Measurements from ENCODE around the gene CYFIP2. TPM values are rescaled to one million over a fixed set of nuclear protein-coding genes. Genes with fewer than 3 reads are reported as not detected.
"Not testable (repeated sequence)": the region's sequence is repeated elsewhere in the genome, so short reads cannot be mapped to it uniquely, and the experiment has no call there.

CYFIP2 gene
- total RNA-seq, 8 experiments from 2014 or later: 8.0 to 116 (median 88.5) TPM

GRCh38 chr5:157241483-157241882, 24.4 kb upstream of the CYFIP2 start:
- Histone ChIP-seq H3K4me3 (no peak overlapping the region), H3K4me1 (replicated peaks in 1 of 2) (no peaks in the 10 kb centered on the region), H3K27ac (no peak overlapping the region)
- ATAC-seq (replicated peaks in 6 of 8): no peak
- in situ Hi-C loops (cut with MboI; ENCODE audit: low pct_unique_long_range_greater_than_20kb in 2 of 9, low sequenced_read_pairs in 9 of 9, unreplicated experiment in 9 of 9): no loop called here
- 58 to 100% (median 84%) methylated on average over 1 to 4 of the region's 4 CpGs; no CpG with 5 or more reads in 1 of the 10 experiments for WGBS, 10 experiments

DNA sequence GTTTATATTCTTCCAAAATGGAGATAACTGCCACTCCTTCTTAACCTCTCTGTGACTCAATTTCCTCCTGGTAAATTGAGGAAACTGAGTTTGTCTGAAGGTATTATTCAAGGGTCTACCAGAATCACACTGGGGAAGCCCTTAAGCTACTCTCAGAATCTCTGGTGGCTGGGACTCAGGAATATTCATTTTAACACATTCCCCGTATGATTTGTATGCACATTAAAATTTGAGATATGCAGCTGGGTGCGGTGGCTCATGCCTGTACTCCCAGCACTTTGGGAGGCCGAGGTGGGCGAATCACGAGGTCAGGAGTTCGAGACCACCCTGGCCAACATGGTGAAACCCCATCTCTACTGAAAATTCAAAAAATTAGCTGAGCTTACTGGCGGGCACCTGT, 21.2 kb upstream of the CYFIP2 start:
- H3K4me1 ChIP-seq (replicated peaks in 1 of 2); in situ Hi-C loops (cut with MboI; ENCODE audit: low pct_unique_long_range_greater_than_20kb in 2 of 9, low sequenced_read_pairs in 9 of 9, unreplicated experiment in 9 of 9); H3K4me3 ChIP-seq; H3K27ac ChIP-seq: not testable (repeated sequence)
- 0 to 74% (median 46%) methylated on average over 2 to 6 of the region's 7 CpGs; no CpG with 5 or more reads in 4 of the 10 experiments for WGBS, 10 experiments
- peak in 3 of 8 experiments; percentile 48 to 80 (median 69) for ATAC-seq (replicated peaks in 6 of 8)

- Histone ChIP-seq H3K4me3 (no peak overlapping the region), H3K27ac (no peak overlapping the region), H3K4me1 (replicated peaks in 1 of 2) (no peaks in the 10 kb centered on the region)
- in situ Hi-C loops (cut with MboI; ENCODE audit: low pct_unique_long_range_greater_than_20kb in 2 of 9, low sequenced_read_pairs in 9 of 9, unreplicated experiment in 9 of 9): no loop called here
- peak; percentile 81 to 95 (median 89) for ATAC-seq (replicated peaks in 6 of 8)
- WGBS, 10 experiments: 0 to 80% (median 29%) methylated on average over 1 to 4 of the region's 4 CpGs; no CpG with 5 or more reads in 1 of the 10 experiments
These were observed 20.4 kb upstream of the CYFIP2 start for GRCh38 chr5:157245476-157245875.

GRCh38 chr5:157245886-157246285, 20.0 kb upstream of the CYFIP2 start:
- in situ Hi-C loops (cut with MboI; ENCODE audit: low pct_unique_long_range_greater_than_20kb in 2 of 9, low sequenced_read_pairs in 9 of 9, unreplicated experiment in 9 of 9): no loop called here

DNA sequence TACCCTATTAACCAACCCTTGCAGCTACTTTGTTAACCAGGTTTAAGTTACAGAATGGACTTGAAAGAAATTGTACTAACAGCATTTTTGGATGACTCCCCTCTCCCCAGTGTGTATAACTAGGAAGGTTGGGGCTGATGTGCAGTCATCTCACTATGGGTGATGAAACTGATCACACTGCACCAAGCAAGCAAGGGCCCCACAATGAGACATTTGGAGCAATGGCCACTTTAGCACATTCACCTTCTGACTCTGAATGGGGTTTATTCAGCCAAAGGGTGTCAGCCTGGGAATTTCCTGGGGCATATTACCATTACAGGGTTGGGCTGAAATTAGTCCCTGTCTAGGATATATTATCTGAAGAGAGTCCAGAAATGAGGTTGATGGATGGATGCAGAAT, 18.7 kb upstream of the CYFIP2 start:
- H3K4me3 ChIP-seq: no peak overlapping the region
- H3K4me1 ChIP-seq (replicated peaks in 1 of 2): no peaks in the 10 kb centered on the region
- peak in 2 of 8 experiments; percentile 12 to 21 for ATAC-seq (replicated peaks in 6 of 8)
- in situ Hi-C loops (cut with MboI; ENCODE audit: low pct_unique_long_range_greater_than_20kb in 2 of 9, low sequenced_read_pairs in 9 of 9, unreplicated experiment in 9 of 9): no loop called here
- no peak overlapping the region for H3K27ac ChIP-seq

More at GRCh38 chr5:157245886-157246285, 20.0 kb upstream of the CYFIP2 start:
- no peak overlapping the region for H3K27ac ChIP-seq
- peak in 7 of 8 experiments; percentile 9 to 33 (median 30) for ATAC-seq (replicated peaks in 6 of 8)
- WGBS, 10 experiments: 63 to 100% (median 100%) methylated on average over 1 to 2 of the region's 4 CpGs; no CpG with 5 or more reads in 5 of the 10 experiments
- H3K4me3 ChIP-seq: no peak overlapping the region
- H3K4me1 ChIP-seq (replicated peaks in 1 of 2): no peaks in the 10 kb centered on the region

DNA sequence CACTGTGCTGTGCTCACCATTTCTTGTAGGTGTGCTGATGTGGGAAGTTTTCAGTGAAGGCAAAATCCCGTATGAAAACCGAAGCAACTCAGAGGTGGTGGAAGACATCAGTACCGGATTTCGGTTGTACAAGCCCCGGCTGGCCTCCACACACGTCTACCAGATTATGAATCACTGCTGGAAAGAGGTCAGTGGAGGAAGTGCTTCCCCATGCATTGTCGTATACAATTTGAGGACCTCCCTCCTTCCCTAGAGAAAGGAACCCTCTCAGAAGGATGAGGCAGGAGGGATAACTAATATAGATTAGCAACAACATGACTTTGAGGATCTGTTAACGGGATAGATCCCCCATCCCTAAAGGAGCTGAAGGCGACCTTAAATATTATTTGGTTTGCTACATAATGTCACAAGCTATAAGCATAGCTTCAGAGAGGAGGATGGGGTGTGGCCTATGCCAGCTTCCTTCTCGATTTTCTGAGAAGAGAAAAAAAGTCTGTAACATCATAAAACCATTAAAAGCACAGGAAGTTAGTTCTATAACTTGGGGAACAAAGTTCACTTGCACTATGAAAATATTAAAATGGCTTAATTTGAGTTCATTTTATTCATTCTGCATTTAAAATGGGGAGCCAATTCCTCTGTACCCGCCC, 17.0 kb upstream of the CYFIP2 start:
- Histone ChIP-seq H3K4me1 (replicated peaks in 1 of 2) (no peaks in the 10 kb centered on the region), H3K4me3 (no peak overlapping the region), H3K27ac (no peak overlapping the region)
- in situ Hi-C loops (cut with MboI; ENCODE audit: low pct_unique_long_range_greater_than_20kb in 2 of 9, low sequenced_read_pairs in 9 of 9, unreplicated experiment in 9 of 9): no loop called here
- WGBS, 10 experiments: 40 to 92% (median 81%) methylated on average over 2 to 9 of the region's 11 CpGs; no CpG with 5 or more reads in 1 of the 10 experiments
- no peak for ATAC-seq (replicated peaks in 6 of 8)

GRCh38 chr5:157252711-157253465, 13.0 kb upstream of the CYFIP2 start:
- WGBS, 10 experiments: 0 to 92% (median 60%) methylated on average over 1 to 4 of the region's 4 CpGs; no CpG with 5 or more reads in 3 of the 10 experiments
- H3K27ac ChIP-seq: no peak overlapping the region
- ATAC-seq (replicated peaks in 6 of 8): peak in 4 of 8 experiments; percentile 14 to 76 (median 20)
- no peaks in the 10 kb centered on the region for H3K4me1 ChIP-seq (replicated peaks in 1 of 2)
- in situ Hi-C loops (cut with MboI; ENCODE audit: low pct_unique_long_range_greater_than_20kb in 2 of 9, low sequenced_read_pairs in 9 of 9, unreplicated experiment in 9 of 9): no loop called here
- no peak overlapping the region for H3K4me3 ChIP-seq

DNA sequence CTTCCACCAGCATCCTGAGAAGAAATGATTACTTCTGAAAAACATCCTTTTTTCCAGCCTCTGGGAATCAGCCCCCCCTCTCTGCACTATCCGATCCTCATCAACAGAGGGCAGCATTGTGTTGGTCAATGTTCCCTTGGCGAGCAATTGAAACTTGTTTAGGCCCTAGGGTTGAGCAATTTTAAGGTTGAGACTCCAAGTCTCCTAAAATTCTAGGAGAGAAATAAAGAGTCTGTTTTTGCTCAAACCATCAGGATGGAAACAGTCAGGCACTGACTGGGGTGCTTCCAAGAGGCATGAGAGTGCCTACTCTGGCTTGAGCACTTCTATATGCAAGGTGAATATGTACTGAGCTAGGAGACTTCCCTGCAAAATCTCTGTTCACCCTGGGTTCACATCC, 12.4 kb upstream of the CYFIP2 start:
- in situ Hi-C loops (cut with MboI; ENCODE audit: low pct_unique_long_range_greater_than_20kb in 2 of 9, low sequenced_read_pairs in 9 of 9, unreplicated experiment in 9 of 9): no loop called here
- Histone ChIP-seq H3K27ac (no peak overlapping the region), H3K4me1 (replicated peaks in 1 of 2) (no peaks in the 10 kb centered on the region), H3K4me3 (no peak overlapping the region)
- 0 to 40% (median 0%) methylated on average over 1 to 2 of the region's 2 CpGs; no CpG with 5 or more reads in 3 of the 10 experiments for WGBS, 10 experiments
- ATAC-seq (replicated peaks in 6 of 8): peak in 7 of 8 experiments; percentile 42 to 90 (median 85)

GRCh38 chr5:157258450-157258849, 7.5 kb upstream of the CYFIP2 start:
- ATAC-seq (replicated peaks in 6 of 8): no peak
- Histone ChIP-seq H3K27ac (no peak overlapping the region), H3K4me1 (replicated peaks in 1 of 2) (no peaks in the 10 kb centered on the region), H3K4me3 (no peak overlapping the region)
- 0 to 100% (median 88%) methylated on average over 1 to 6 of the region's 6 CpGs for WGBS, 10 experiments
- in situ Hi-C loops (cut with MboI; ENCODE audit: low pct_unique_long_range_greater_than_20kb in 2 of 9, low sequenced_read_pairs in 9 of 9, unreplicated experiment in 9 of 9): no loop called here

DNA sequence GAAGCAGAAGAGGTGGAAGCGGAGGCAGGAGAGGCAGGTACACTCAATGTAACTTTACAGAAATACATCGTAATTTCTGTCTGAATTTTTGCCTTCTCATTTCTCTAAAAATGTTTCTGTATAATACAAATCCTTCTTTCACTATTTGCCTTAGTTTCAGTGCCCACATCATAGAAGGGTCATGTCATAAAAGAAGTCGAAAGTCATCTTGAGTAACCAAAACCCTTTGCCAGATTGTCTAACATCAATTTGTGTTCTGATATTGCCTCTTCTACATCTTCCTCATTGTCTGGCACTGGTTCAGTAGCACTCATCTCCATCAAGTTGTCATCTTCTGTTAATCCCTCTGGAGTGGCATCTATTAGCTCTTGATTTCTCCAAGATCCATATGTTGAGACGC, 6.2 kb upstream of the CYFIP2 start:
- 5 to 100% (median 82%) methylated on average over 1 to 4 of the region's 4 CpGs for WGBS, 10 experiments
- in situ Hi-C loops (cut with MboI; ENCODE audit: low pct_unique_long_range_greater_than_20kb in 2 of 9, low sequenced_read_pairs in 9 of 9, unreplicated experiment in 9 of 9): no loop called here

DNA sequence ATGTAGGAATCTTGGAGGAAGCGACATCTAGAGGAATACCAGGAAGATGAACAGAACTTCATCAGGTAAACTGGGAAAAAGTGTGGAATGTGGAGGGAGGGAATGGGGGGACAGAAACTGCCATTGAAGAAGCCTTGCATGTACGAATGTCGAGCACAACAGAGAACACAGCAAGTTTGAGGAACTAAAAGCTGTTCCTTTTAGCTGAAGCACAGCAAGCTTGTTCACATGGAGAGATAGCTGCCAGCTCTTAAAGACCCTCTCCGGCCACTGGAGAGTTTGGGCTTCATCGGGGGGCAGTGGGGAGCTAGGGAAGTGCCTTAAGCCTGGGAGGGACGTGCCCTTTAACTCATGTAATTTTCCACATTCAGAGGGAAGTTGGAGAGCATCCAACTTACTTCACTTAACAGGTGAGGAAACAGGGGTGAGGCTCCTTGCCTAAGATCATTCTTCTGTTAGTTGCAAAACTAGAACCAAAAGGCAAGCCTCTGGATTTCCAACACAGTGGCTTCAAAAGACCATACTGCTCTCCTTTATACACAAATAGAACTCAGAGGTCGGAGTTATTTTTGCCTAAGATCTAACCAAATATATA, 2.3 kb upstream of the CYFIP2 start:
- Histone ChIP-seq H3K4me3 (no peak overlapping the region), H3K27ac (no peak overlapping the region), H3K4me1 (replicated peaks in 1 of 2) (peaks cover 17 to 19% of the 10 kb centered on the region in 2 donors)
- 54 to 100% (median 72%) methylated on average over 1 to 7 of the region's 7 CpGs for WGBS, 10 experiments
- no peak for ATAC-seq (replicated peaks in 6 of 8)
- in situ Hi-C loops (cut with MboI; ENCODE audit: low pct_unique_long_range_greater_than_20kb in 2 of 9, low sequenced_read_pairs in 9 of 9, unreplicated experiment in 9 of 9): no loop called here

More for the DNA sequence above, 6.2 kb upstream of the CYFIP2 start:
- ATAC-seq (replicated peaks in 6 of 8): no peak
- Histone ChIP-seq H3K4me3 (no peak overlapping the region), H3K27ac (no peak overlapping the region), H3K4me1 (replicated peaks in 1 of 2) (no peaks in the 10 kb centered on the region)

DNA sequence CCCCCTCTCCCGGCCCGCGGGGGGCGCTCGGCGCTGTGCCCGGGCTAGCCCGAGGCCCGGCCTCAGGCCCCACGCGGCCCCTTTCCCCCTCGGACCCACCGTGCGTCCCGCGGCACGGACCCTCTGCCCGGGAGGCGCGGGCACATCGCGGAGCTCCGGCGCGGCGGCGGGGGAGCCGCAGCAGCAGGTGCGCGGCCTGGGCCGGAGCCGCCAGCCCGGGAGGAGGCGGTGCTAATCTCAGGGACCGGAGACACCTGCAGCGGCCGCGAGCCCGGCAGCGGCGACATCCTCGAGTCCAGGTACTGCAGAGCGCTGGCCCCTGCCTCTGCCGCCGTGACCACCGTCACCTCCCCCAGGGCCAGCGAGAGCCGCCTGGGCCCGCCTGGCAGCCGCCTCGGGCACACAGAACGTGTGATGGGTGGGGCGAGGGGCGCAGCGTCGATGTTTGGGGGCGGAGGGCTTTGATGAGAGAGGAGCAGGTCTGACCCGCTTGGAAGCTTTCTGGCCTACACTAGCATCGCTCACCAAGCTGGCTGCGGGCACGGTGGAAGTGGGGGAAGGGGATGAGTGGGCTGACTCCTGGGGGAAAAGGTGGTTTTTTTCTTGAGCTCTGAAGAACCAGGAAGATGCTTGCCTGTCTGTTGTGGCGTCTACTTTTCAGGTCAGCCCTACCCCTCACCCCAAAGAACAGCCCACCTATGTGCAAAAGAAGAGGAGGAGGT, 524 bp downstream of the CYFIP2 start:
- WGBS, 10 experiments: 0% methylated on average over 1 of the region's 62 CpGs; no CpG with 5 or more reads in 9 of the 10 experiments
- in situ Hi-C loops (cut with MboI; ENCODE audit: low pct_unique_long_range_greater_than_20kb in 2 of 9, low sequenced_read_pairs in 9 of 9, unreplicated experiment in 9 of 9): no loop called here
- peak overlapping the region; percentile 82 to 90 for H3K27ac ChIP-seq

More for the DNA sequence above, 524 bp downstream of the CYFIP2 start:
- peak; percentile 45 to 73 (median 64) for ATAC-seq (replicated peaks in 6 of 8)
- Histone ChIP-seq H3K4me1 (replicated peaks in 1 of 2) (peaks cover 25 to 32% of the 10 kb centered on the region in 2 donors), H3K4me3 (peak overlapping the region; percentile 52 to 94 (median 76))

Data from motor neuron (in vitro differentiated cells).